GM19238 (cell line): ENCODE results near the gene RIMS4.
A peak's percentile ranks its signal among the peaks of the same experiment; 100 is the strongest.

Experiments used
- DNase-seq: peaks from one replicate; pipeline ENCODE4 v3.0.0; 2011; ENCODE audit warnings: low spot score; ENCODE audit not compliant: insufficient read length

The RIMS4 gene

DNA sequence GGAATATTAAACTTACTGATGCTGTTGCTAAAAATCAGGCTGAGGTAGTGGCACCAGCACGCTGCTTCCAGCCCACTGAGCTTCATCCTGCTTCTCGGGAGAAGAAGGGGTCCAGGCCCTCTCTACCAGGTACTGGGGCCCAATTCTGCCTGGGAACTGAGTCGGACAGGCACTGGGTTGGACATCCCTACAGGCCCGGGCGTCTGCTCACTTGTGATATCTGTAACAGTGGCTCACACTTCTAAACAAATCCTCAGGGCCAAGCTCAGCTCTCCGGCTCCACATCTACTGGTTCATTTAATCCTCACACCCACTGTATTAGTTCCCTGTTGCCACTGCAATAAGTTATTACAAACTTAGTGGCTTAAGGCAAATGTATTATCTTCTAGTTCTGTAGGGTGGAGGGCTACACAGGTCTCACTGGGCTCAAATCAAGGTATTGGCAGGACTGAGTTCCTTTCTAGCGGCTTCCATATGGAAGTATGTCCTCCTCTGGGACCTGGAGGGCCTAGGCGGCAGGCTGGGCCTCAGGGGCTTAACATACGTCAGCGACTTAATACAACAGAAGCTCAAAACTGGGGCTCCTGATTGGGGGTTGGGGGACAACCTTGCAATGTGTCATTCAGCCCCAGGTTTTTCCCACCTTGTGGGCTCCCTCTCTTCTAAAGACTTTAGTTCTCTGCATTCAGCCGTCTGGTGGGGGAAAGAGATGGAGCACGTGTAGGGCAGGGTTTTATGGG is 66.3 kb downstream of the RIMS4 start:
- DNase-seq: no peak

DNA sequence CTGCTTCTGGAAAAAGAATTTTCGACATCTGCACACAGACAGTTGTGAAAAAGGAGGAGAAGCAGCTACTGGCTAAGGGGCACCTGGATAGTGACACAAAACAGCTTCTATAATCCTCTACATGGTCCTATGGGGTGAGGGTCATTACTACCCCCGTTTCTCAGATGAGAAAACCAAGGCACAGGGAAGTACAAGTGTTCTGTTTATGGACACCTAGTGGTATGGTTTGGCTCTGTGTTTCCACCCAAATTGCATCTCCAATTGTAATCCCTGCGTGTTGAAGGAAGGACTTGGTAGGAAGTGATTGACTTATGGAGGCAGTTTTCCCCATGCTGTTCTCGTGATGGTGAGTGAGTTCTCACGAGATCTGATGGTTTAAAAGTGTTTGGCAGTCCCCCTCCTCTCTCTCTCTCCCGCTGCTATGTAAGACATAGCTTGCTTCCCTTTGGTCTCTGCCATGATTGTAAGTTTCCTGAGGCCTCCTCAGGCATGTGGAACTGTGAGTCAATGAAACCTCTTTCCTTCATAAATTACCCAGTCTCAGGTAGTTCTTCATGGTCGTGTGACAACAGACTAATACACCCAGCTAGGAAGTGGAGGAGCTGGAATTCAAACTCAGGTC is 67.2 kb downstream of the RIMS4 start:
- no peak for DNase-seq

DNA sequence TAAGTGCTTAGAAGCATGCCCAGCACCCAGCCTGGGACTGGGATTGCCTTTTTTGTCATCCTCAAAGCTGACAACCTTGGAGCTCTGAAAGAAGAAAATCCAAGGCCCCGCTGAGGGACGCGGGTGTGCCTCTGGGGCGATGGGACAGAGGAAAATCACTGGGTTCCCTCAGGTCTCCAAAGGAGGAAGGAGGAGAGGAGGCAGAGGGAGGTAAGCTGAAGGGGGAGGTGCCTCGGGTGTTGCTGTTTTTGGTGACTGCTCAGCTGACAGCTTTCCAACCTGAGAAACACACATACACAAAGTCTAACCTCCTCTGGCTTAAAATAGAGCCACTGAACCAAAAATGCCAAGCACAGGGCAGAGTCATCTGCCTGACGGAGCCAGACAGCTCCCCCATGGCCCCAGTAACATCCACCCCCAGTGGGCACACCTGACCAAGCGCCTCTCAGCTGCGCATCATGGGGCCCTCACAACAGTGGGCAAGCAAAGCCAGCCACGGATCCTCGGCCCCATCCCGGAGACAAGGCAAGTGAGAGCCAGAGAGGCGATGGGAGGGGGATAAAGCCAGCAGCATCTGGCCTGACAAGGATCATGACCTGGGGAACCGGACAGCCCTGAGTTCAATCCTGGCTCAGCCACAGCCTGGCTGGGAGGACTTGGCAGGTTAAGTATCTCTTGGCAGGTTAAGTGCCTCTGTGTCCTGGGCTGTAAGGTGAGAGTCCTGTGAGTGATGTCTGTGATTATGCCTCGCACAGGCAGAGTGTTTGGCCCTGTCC is 67.9 kb downstream of the RIMS4 start:
- no peak for DNase-seq

DNA sequence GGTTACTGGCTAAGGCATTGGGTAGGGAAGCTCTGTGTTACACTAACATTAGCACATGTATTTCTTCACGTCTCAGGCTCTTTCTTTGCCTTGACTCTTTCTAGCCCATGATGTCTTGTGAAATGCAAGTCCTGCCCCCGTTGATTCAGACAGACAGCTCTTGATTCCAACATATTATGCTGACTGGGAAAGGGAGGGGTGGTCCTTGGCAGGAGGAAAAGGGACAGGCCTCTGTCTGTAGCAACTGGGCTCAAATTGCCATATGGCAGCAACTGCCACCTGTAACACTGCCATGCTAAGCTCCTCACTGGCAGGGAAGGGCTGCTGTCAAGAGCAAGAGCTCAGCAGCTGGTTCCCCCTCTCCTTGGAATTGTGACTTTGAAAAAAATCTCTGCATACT is 70.4 kb downstream of the RIMS4 start:
- DNase-seq: no peak

DNA sequence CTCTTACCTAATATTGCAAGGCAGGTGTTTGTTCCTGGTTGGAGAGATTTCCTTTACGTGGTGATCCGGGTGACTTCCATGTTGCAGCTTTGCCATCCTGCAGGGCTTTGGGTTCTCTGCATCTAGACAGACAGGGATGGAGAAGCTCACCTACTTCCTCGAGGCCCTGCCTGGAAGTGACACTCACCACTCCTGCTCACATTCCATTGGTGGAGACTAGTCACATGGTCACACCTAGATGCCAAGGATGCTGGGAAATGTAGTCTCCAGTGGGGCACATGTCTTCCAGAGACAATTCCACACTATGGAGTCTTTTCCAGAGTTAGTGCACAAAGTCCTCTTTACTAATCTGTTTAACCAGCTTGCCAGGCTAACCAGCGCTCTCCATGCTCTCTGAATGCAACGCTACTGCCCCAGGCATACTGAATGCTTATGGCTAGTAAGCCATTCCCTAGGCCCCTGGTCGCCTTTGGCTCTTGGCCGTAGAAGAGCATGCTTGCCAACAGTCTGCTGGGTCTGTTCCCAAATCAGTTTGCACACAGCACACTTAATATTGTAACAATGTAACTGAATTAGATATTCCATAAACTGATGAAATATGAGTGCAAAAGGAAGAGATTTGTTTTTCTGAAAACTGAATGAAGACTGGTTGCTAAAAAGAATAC is 71.4 kb downstream of the RIMS4 start:
- DNase-seq: peak; percentile 51

DNA sequence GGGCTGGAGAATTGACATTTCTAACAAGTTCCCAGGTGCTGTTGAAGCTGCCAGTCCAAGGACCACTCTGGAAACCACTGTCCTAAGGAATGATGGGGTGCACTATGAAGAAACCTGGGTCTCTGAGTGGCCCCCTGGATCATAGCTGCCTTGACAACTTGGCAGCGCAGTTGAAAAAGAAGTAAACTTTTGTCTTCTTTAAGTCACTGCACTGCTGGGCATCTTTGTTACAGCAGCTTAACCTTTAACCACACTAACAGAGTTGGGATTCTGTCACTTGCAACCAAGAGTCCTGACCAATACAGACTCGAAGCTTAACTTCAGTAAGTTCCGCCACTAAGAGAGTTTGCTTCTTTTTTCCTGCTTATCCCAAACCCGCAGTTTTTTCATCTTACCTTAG is 73.2 kb downstream of the RIMS4 start:
- no peak for DNase-seq

DNA sequence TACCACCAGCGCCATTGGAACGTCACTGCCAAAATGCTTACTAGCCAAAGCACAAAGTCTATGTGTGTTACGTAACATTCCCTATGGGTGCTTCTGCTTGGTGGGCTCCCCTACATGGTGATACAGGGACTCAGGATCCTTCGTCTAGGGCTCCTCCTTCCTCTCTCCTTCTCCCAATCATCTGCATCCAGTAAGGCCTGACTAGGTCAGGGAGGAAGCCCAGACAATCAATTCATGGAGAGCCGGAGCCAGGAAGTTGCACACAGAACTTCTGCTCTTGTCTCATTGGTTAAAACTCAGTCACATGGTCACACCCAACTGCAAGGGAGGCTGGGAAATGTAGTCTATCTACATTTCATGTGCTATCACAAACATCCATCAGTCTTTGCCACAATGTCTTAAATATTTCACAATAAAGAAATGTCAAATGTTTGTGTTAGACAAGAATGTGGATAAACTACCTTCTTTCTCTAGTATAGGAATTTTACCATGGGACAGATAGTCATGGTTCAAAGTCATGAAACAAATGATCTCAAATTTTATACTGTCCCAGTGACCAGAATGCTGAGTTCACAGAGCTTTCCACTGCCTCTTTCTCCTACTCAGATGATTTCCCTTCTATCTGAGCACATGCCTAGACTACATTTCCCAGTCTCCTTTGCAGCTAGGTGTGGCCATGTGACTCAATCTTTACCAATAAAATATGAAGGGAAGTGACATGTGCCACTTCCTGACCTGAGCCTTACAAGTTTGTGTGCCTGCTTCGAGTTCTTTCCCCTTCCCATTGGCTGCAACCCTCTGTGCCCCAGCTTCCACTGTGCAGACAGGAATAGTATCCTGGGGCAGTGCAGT is 74.0 kb downstream of the RIMS4 start:
- no peak for DNase-seq

DNA sequence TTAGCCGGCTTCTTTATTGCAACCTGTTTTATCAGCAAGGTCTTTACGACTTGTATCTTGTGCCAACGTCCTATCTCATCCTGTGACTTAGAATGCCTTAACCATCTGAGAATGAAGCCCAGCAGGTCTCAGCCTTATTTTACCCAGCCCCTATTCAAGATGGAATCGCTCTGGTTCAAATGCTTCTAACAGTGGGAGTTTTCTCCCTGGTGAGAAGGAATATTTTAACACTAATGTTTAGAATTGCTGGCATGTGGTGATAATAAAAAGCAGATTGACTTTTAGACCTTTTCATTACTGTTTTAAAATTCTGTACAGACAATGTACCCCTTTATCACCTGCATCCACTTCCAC is 74.6 kb downstream of the RIMS4 start:
- DNase-seq: no peak

DNA sequence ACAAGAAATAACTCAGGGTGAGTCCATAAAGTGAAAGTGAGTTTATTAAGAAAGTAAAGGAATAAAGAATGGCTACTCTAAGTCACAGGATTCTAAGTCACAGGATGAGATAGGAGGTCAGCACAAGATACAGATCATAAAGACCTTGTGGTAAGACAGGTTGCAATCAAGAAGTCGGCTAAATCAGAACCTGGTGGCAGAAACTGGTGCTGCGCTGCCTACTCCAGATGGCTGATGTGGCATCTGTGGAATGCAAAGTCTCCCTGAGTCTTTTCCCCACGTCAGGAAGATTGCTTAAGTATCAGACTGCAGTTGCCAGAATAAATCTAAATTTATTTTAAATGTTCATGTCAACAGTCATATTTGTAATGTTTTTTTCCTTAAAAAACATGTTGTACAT is 75.4 kb downstream of the RIMS4 start:
- no peak for DNase-seq

DNA sequence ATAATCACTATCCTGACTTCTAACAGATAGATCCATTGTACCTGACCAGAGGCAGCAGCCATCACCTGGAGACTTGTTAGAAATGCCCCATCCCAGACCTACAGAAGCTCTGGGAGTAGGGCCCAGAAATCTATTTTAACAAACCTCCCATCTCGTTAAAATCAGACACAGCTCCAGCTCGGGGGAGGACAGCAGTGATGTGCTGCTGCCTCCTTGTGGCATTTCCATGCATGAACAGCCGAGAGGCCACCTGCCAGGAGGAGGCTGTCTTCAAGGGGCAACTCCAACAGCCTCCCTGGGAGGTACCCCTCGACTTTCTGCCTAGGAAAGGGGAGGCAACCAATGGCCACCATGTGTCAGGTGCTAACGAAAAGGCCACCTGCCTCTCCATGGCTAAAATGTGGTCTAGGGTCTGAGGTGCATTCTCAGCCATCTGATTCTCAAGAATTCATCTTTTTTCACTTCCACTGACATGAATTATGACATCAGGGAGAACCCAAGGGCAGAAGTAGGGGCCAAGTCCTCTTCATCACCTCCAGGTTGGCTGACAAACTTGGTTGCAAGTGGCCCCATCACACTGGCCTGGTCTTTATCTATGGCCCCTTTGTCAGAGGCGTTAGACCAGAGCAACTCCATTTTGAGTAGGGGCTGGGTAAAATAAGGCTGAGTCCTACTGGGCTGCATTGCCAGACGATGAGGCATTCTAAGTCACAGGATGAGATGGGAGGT is 76.8 kb downstream of the RIMS4 start:
- DNase-seq: peak; percentile 47

DNA sequence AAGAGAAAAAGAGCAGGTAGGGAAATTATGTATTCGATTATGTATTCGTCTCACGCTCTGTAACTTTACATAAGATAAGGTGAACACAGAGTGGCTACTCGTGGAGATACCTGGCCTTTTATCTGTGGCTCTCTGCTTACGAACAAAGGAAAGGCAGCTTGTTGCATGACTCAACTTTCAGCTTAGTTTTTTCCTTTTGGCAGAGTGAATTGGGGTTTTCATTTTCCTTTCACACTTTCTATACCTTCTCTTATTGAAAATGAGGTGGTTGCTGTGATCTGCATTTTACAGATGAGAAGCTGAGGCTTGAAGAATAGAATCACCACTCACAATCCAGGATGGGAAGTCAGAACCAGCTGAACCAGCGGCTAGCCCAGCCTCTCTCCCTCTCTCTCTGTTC is 78.0 kb downstream of the RIMS4 start:
- DNase-seq: no peak

DNA sequence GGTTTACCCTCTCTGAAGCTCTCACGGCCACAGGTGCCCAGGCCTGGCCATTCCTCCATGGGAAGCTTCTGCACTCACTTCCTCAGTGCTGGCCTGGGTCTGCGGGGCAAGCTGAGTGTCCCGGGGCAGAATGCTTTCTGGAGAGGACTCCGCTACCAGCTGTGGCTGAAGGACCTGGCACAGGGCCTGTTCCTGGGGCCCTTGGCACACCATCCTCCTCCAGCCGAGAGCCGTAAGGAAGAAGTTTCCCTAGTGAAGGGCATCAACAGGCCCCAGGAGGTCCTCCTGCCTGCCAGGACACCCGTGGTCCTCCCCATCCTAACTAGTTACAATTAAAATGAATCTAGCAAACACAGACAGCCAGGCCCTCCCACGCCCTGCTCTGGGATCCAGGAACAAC is 78.7 kb downstream of the RIMS4 start:
- no peak for DNase-seq

DNA sequence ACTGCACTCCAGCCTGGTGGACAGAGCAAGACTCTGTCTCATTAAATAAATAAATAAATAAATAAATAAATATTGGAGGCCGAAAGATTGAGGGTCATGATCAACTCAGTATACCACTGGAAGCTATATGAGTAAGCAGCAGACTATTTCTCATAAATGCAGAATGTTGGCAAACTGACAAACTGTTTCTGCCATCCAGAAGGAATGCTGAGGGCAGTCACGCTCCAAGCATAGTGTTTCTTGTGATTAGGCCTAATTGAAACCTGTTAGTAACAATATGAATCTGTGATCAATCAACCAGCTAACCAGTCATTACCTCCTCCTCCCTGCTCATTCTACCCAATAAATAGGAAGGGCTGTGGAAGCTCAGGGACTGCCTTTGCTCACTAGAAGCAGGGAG is 79.9 kb downstream of the RIMS4 start:
- no peak for DNase-seq

DNA sequence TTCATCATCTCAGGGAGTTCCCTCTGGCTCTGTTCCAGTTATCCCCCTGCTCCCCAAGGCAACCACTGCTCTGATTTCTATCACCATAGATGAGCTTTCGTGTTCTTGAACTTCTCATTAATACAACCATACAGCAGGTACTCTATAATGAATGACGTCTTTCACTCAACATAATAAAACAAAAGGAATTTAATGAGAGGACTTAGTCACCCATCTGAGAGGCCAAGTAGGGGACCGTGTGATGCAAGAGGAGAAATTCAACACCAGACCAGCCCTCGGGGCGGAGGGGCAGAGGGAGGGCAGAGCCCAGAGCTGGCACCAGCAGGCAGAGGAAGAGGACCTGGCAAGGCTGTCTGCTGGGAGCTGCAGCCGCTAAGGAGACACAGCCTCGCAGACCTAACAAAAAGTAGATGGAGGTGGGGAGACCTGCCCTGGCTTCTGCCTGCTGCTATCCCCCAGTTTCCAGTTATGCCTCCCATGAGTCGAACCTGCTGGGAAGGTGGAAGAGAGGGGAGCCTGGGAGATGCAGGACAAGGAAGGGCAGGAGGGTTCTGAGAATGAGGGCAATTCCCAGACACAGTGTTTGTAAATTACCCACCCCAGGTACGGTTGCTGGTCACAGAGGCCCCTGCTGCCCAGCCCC is 81.4 kb downstream of the RIMS4 start:
- DNase-seq: no peak

DNA sequence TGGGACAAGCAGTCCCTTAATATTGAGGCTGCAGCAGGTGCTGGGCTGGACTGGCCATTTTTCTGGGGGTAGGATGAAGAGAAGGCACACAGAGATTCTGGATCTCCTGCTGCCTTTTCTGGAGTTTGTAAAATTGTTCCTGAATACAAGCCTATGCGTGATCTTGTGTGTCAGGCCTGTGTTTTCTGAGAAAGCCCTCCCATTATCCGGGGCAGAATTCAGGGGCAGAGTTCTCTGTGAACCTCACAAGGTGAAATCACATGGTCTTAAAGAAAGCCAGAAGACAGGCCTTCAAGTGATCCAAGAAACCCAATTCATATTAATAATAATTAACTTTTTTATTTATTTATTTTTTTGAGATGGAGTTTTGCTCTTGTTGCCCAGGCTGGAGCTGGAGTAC is 82.7 kb downstream of the RIMS4 start:
- DNase-seq: no peak

DNA sequence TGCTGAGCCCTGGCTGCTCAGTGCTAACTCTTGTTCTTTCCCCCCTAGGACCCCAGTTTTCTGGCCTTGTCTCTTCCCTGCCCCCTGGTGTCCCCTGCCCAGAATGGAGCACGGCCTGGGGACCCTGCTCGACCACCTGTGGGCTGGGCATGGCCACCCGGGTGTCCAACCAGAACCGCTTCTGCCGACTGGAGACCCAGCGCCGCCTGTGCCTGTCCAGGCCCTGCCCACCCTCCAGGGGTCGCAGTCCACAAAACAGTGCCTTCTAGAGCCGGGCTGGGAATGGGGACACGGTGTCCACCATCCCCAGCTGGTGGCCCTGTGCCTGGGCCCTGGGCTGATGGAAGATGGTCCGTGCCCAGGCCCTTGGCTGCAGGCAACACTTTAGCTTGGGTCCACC is 83.3 kb downstream of the RIMS4 start:
- DNase-seq: no peak

DNA sequence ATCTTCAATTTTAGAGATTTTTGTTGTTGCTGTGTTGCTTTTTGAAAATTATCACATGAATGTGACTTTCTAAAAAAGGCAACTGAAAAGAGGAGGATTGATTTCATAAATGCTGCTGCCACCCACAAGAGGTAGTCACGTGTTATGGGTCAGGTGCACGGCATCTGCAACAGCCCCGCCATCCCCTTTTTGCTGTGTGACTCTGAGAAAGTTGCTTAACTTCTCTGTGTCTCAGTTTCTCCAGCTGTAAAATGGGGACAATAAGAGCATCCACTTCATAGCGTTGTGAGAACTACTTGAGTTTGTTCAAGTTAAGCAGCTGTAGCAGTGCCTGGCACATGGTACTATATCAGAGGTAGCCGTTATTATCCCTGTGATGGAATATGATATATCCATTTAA is 84.5 kb downstream of the RIMS4 start:
- no peak for DNase-seq

DNA sequence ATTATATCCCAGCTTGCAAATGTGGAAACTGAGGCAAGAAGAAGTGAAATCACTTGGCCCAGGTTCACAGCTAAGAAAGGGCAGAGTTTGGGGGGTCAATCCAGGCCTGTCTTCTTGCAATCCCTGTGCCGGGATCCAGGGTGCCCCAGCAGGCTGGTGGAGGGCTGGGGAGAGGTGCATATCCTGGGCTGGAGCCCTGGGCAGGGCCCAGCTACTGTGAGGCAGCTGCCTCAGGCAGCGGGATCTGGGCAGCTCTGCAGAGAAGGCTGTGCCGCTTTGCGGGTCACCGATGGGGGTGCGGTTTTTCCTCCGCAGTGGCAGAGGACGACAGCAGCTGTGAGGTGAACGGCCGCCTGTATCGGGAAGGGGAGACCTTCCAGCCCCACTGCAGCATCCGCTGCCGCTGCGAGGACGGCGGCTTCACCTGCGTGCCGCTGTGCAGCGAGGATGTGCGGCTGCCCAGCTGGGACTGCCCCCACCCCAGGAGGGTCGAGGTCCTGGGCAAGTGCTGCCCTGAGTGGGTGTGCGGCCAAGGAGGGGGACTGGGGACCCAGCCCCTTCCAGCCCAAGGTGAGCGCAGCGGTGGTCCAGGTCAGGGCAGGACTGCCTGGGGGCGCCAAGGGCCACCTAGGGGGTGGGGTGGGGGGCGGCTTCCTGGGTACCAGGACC is 85.8 kb downstream of the RIMS4 start:
- no peak for DNase-seq

DNA sequence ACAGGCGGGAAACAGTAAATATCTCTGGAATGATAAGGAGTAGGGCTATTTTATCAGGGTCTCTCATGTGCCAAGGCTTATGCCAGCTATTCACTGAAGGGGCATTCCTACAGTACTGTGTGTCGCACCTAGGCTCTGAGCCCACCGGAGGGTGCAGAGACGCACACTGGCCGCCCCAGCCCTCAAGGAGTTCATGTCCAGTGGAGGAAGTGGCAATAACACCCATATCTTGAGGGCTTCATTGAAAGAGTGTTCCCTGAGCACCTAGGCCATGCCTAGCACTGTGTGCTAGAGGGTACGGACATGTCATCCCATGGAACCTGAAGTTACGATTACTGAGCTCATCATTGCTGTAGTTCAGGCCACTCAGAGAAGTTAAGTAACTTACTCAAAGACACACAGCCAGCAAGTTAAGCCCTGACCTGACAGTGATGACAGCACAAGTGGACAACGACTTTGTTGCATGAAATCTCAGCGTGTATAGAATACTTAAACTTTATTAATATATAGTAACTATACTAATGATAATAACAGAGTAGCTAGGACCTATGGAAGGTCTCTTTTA is 86.5 kb downstream of the RIMS4 start:
- DNase-seq: no peak
